ENCODE data around the gene MEGF11.
"Not testable (repeated sequence)": the region's sequence is repeated elsewhere in the genome, so short reads cannot be mapped to it uniquely, and the experiment has no call there.

MEGF11 gene

DNA sequence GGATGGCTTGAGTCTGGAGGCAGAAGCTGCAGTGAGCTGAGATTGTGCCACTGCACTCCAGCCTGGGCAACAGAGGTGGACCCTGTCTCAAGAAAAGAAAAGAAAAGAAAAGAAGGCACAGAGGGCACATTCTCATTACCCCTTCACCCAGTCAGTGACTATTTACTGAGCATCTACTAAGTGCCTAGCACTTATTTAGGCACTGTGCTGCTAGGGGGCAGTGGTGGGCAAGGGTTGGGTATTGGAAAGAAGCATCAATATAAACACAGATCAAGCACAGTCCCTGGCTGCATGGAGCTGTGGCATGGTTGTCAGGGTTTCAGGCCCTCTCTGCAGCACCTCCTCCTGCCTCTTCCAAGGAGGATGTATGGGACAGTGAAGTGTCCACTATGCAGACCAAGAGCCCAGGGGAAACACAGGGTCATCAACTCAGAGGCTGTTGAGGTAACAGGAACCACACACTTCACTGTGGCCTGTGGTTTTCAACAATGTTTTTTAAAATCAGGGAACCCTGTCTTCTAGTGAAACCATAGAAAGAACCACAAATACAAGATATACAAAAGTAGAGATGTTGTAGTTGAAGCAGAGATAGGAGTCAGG, 245.8 kb downstream of the MEGF11 start:
- TF ChIP-seq ARNTL (CRISPR knock-in tag; IDR thresholded peaks at IDR 0.05; ENCODE audit: borderline replicate concordance, low read depth) (no peak), OSR1 (CRISPR knock-in tag; IDR thresholded peaks at IDR 0.05) (no peak), ZFP3 (CRISPR knock-in tag; IDR thresholded peaks at IDR 0.05) (no peak), TCF4 (CRISPR knock-in tag; IDR thresholded peaks at IDR 0.05; ENCODE audit: borderline replicate concordance) (no peak), ISL1 (CRISPR knock-in tag; IDR thresholded peaks at IDR 0.05) (no peak), ZNF70 (CRISPR knock-in tag; IDR thresholded peaks at IDR 0.05) (no peak), ZNF8 (CRISPR knock-in tag; IDR thresholded peaks at IDR 0.05) (no peak), SNAI2 (CRISPR knock-in tag; IDR thresholded peaks at IDR 0.05) (no peak), ZNF565 (CRISPR knock-in tag; conservative IDR thresholded peaks at IDR 0.05; ENCODE audit: low read depth) (no peak), CREB5 (CRISPR knock-in tag; IDR thresholded peaks at IDR 0.05; ENCODE audit: low read depth) (no peak), PPARA (CRISPR knock-in tag; IDR thresholded peaks at IDR 0.05; ENCODE audit: borderline replicate concordance) (no peak), ZFP30 (CRISPR knock-in tag; IDR thresholded peaks at IDR 0.05) (no peak), ESRRG (CRISPR knock-in tag; IDR thresholded peaks at IDR 0.05) (no peak), CSDC2 (CRISPR knock-in tag; IDR thresholded peaks at IDR 0.05) (no peak), RARB (CRISPR knock-in tag; IDR thresholded peaks at IDR 0.05) (no peak), BACH2 (CRISPR knock-in tag; IDR thresholded peaks at IDR 0.05; ENCODE audit: borderline replicate concordance) (no peak), TOX (CRISPR knock-in tag; IDR thresholded peaks at IDR 0.05; ENCODE audit: borderline replicate concordance) (no peak), GLIS3 (CRISPR knock-in tag; IDR thresholded peaks at IDR 0.05) (no peak)
- TF ChIP-seq, protein P1, sequence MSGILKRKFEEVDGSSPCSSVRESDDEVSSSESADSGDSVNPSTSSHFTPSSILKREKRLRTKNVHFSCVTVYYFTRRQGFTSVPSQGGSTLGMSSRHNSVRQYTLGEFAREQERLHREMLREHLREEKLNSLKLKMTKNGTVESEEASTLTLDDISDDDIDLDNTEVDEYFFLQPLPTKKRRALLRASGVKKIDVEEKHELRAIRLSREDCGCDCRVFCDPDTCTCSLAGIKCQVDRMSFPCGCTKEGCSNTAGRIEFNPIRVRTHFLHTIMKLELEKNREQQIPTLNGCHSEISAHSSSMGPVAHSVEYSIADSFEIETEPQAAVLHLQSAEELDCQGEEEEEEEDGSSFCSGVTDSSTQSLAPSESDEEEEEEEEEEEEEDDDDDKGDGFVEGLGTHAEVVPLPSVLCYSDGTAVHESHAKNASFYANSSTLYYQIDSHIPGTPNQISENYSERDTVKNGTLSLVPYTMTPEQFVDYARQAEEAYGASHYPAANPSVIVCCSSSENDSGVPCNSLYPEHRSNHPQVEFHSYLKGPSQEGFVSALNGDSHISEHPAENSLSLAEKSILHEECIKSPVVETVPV (CRISPR knock-in tag; IDR thresholded peaks at IDR 0.05): no peak
- TF ChIP-seq, protein P2, sequence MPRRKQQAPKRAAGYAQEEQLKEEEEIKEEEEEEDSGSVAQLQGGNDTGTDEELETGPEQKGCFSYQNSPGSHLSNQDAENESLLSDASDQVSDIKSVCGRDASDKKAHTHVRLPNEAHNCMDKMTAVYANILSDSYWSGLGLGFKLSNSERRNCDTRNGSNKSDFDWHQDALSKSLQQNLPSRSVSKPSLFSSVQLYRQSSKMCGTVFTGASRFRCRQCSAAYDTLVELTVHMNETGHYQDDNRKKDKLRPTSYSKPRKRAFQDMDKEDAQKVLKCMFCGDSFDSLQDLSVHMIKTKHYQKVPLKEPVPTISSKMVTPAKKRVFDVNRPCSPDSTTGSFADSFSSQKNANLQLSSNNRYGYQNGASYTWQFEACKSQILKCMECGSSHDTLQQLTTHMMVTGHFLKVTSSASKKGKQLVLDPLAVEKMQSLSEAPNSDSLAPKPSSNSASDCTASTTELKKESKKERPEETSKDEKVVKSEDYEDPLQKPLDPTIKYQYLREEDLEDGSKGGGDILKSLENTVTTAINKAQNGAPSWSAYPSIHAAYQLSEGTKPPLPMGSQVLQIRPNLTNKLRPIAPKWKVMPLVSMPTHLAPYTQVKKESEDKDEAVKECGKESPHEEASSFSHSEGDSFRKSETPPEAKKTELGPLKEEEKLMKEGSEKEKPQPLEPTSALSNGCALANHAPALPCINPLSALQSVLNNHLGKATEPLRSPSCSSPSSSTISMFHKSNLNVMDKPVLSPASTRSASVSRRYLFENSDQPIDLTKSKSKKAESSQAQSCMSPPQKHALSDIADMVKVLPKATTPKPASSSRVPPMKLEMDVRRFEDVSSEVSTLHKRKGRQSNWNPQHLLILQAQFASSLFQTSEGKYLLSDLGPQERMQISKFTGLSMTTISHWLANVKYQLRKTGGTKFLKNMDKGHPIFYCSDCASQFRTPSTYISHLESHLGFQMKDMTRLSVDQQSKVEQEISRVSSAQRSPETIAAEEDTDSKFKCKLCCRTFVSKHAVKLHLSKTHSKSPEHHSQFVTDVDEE (CRISPR knock-in tag; IDR thresholded peaks at IDR 0.05): no peak
- no peak for ATAC-seq

- TF ChIP-seq, protein P3, sequence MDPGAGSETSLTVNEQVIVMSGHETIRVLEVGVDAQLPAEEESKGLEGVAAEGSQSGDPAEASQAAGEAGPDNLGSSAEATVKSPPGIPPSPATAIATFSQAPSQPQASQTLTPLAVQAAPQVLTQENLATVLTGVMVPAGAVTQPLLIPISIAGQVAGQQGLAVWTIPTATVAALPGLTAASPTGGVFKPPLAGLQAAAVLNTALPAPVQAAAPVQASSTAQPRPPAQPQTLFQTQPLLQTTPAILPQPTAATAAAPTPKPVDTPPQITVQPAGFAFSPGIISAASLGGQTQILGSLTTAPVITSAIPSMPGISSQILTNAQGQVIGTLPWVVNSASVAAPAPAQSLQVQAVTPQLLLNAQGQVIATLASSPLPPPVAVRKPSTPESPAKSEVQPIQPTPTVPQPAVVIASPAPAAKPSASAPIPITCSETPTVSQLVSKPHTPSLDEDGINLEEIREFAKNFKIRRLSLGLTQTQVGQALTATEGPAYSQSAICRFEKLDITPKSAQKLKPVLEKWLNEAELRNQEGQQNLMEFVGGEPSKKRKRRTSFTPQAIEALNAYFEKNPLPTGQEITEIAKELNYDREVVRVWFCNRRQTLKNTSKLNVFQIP (CRISPR knock-in tag; IDR thresholded peaks at IDR 0.05; ENCODE audit: borderline replicate concordance, low read depth): no peak
- TF ChIP-seq ZNF565 (CRISPR knock-in tag; conservative IDR thresholded peaks at IDR 0.05; ENCODE audit: low read depth) (no peak), ZC3H10 (CRISPR knock-in tag; IDR thresholded peaks at IDR 0.05) (no peak), PPARA (CRISPR knock-in tag; IDR thresholded peaks at IDR 0.05; ENCODE audit: borderline replicate concordance) (no peak)
- ATAC-seq: no peak
Measured at GRCh38 chr15:66006986-66007385, 246.6 kb downstream of the MEGF11 start.

GRCh38 chr15:66004618-66005262, 248.8 kb downstream of the MEGF11 start:
- no peak for ATAC-seq
- TF ChIP-seq TCF4 (CRISPR knock-in tag; IDR thresholded peaks at IDR 0.05; ENCODE audit: borderline replicate concordance): no peak
- no peak for TF ChIP-seq CSDC2 (CRISPR knock-in tag; IDR thresholded peaks at IDR 0.05)
- no peak for TF ChIP-seq CREB5 (CRISPR knock-in tag; IDR thresholded peaks at IDR 0.05; ENCODE audit: low read depth)
- no peak for TF ChIP-seq ARNTL (CRISPR knock-in tag; IDR thresholded peaks at IDR 0.05; ENCODE audit: borderline replicate concordance, low read depth)
- TF ChIP-seq GLIS3 (CRISPR knock-in tag; IDR thresholded peaks at IDR 0.05): no peak

- ATAC-seq: not testable (repeated sequence)
Measured at GRCh38 chr15:66003129-66003528, 250.4 kb downstream of the MEGF11 start.
